Common myeloid progenitor, CD34-positive (primary cell): ENCODE results near the gene TOGARAM1.

Experiments used
- CTCF ChIA-PET: fragments of 350-600 bp; sonication (Branson Sonifier 250); formaldehyde crosslinking; loops from one replicate; lab custom pipeline; 2021; ENCODE audit warnings: antibody characterized with exemption; lab: Charles Lee
- POLR2A ChIA-PET: fragments of 350-600 bp; sonication (Branson Sonifier 250); formaldehyde crosslinking; loops from one replicate; lab custom pipeline; 2021; ENCODE audit warnings: antibody characterized with exemption; lab: Charles Lee
- DNase-seq, 3 donors: peaks; one replicate each; pipeline versions ENCODE4 v3.0.0 to v3.0.0-alpha.2; 2013
- H3K27ac ChIP-seq, 2 experiments: 1 replicate in 1 of 2; 2 replicates in 1 of 2; pipeline ENCODE4 v1.7.0; 2013; ENCODE audit warnings: inconsistent platforms in 2 of 2, low read length in 2 of 2, mild to moderate bottlenecking in 2 of 2, low read depth in 1 of 2, moderate library complexity in 1 of 2; ENCODE audit not compliant: severe bottlenecking in 2 of 2, insufficient read depth in 1 of 2, poor library complexity in 1 of 2
- H3K27me3 ChIP-seq, 5 experiments: replicated peaks in 2 of 5; 1 replicate in 3 of 5; 2 replicates in 2 of 5; pipeline versions ENCODE4 v1.6.1 to v1.7.0; 2013; ENCODE audit warnings: low read length in 4 of 5, mild to moderate bottlenecking in 2 of 5, moderate library complexity in 2 of 5, inconsistent platforms in 1 of 5; ENCODE audit not compliant: insufficient read depth in 5 of 5, control insufficient read depth in 4 of 5
- H3K36me3 ChIP-seq, 4 experiments: 1 replicate in 2 of 4; 2 replicates in 2 of 4; pipeline versions ENCODE4 v1.6.1 to v1.7.0; 2013; ENCODE audit warnings: low read length in 3 of 4, control low read depth in 1 of 4, mild to moderate bottlenecking in 1 of 4; ENCODE audit not compliant: control insufficient read depth in 4 of 4, insufficient read depth in 4 of 4
- H3K4me1 ChIP-seq, 4 experiments: 1 replicate in 3 of 4; 2 replicates in 1 of 4; pipeline versions ENCODE4 v1.6.1 to v1.7.1; 2013; ENCODE audit warnings: low read length in 3 of 4, mild to moderate bottlenecking in 3 of 4, control low read depth in 1 of 4, inconsistent platforms in 1 of 4, moderate library complexity in 1 of 4; ENCODE audit not compliant: control insufficient read depth in 4 of 4, insufficient read depth in 4 of 4; ENCODE audit errors: control extremely low read depth in 1 of 4
- H3K4me3 ChIP-seq, 7 experiments: 1 replicate in 4 of 7; 2 replicates in 3 of 7; pipeline versions ENCODE4 v1.5.1 to v1.7.0; 2013; ENCODE audit warnings: mild to moderate bottlenecking in 7 of 7, low read length in 6 of 7, moderate library complexity in 6 of 7, inconsistent platforms in 2 of 7, low read depth in 2 of 7, control low read depth in 1 of 7; ENCODE audit not compliant: insufficient read depth in 4 of 7, control insufficient read depth in 1 of 7; ENCODE audit errors: extremely low read depth in 1 of 7
- H3K9me3 ChIP-seq, 5 experiments: 1 replicate in 4 of 5; 2 replicates in 1 of 5; pipeline versions ENCODE4 v1.6.1 to v1.7.1; 2013; ENCODE audit warnings: low read length in 4 of 5, mild to moderate bottlenecking in 2 of 5, inconsistent platforms in 1 of 5, low read depth in 1 of 5, moderate library complexity in 1 of 5; ENCODE audit not compliant: control insufficient read depth in 4 of 5, insufficient read depth in 2 of 5; ENCODE audit errors: control extremely low read depth in 1 of 5
- WGBS: methylation state at CpG from one replicate; pipeline ENCODE4 v1.1.5; 2013; ENCODE audit not compliant: insufficient coverage; 5-methylcytosine and 5-hydroxymethylcytosine counted together

TOGARAM1 gene

GRCh38 chr14:44989497-44990440 is 27.8 kb downstream of the TOGARAM1 start:
- CTCF ChIA-PET, result interaction anchor here (1.0 kb wide), 1 partner anchor 12 kb away, joined by 3 read pairs; no protein-coding TSS in a partner anchor
- no peak overlapping the region for H3K27ac ChIP-seq
- DNase-seq, result peak; percentile 10 to 63 (median 48)
- H3K4me1 ChIP-seq, result peaks cover 5 to 15% (median 8%) of the 10 kb centered on the region in 4 experiments
- no peaks in the 10 kb centered on the region for H3K9me3 ChIP-seq
- no peaks in the 10 kb centered on the region for H3K27me3 ChIP-seq
- peaks cover 0 to 6% (median 0%) of the 10 kb centered on the region in 4 experiments for H3K36me3 ChIP-seq
- H3K4me3 ChIP-seq, result no peak overlapping the region
- WGBS, result 92% methylated on average over 2 of the region's 3 CpGs
- POLR2A ChIA-PET, result no interaction called here

GRCh38 chr14:44990533-44990932 is 28.5 kb downstream of the TOGARAM1 start:
- Histone ChIP-seq H3K27me3 (no peaks in the 10 kb centered on the region), H3K4me1 (peaks cover 5 to 15% (median 8%) of the 10 kb centered on the region in 4 experiments), H3K27ac (no peak overlapping the region), H3K9me3 (no peaks in the 10 kb centered on the region), H3K4me3 (no peak overlapping the region), H3K36me3 (peaks cover 0 to 2% (median 0%) of the 10 kb centered on the region in 4 experiments)
- no peak for DNase-seq
- no CpG with 5 or more reads among the region's 2 CpGs for WGBS
- ChIA-PET POLR2A (no interaction called here), CTCF (interaction anchor here (1.0 to 3.0 kb wide), 3 partner anchors 8 to 12 kb away, joined by 3 to 11 read pairs (median 3); no protein-coding TSS in a partner anchor)

GRCh38 chr14:44995196-44995595 is 33.2 kb downstream of the TOGARAM1 start:
- H3K36me3 ChIP-seq, result peaks cover 0 to 15% (median 11%) of the 10 kb centered on the region in 4 experiments
- no peaks in the 10 kb centered on the region for H3K27me3 ChIP-seq
- no peak for DNase-seq
- no peaks in the 10 kb centered on the region for H3K4me1 ChIP-seq
- no peaks in the 10 kb centered on the region for H3K9me3 ChIP-seq
- POLR2A ChIA-PET, result no interaction called here
- H3K4me3 ChIP-seq, result no peak overlapping the region
- CTCF ChIA-PET, result no interaction called here
- no peak overlapping the region for H3K27ac ChIP-seq
- 100% methylated on average over 1 of the region's 3 CpGs for WGBS

- Histone ChIP-seq H3K36me3 (peaks cover 0 to 20% (median 13%) of the 10 kb centered on the region in 4 experiments), H3K27ac (no peak overlapping the region), H3K4me3 (no peak overlapping the region), H3K27me3 (no peaks in the 10 kb centered on the region), H3K9me3 (no peaks in the 10 kb centered on the region), H3K4me1 (no peaks in the 10 kb centered on the region)
- whole genome bisulfite sequencing, result 100% methylated on average over 1 of the region's 4 CpGs
- POLR2A ChIA-PET, result no interaction called here
- DNase-seq, result no peak
- CTCF ChIA-PET, result no interaction called here
Measured at GRCh38 chr14:44995770-44996294, 33.8 kb downstream of the TOGARAM1 start.

- CTCF ChIA-PET, result no interaction called here
Measured at GRCh38 chr14:45003924-45004323, 41.9 kb downstream of the TOGARAM1 start.

GRCh38 chr14:45015133-45015532 is 53.1 kb downstream of the TOGARAM1 start:
- no CpG with 5 or more reads among the region's 3 CpGs for WGBS
- H3K4me3 ChIP-seq, result no peak overlapping the region
- no peak overlapping the region for H3K27ac ChIP-seq
- CTCF ChIA-PET, result no interaction called here
- no peaks in the 10 kb centered on the region for H3K27me3 ChIP-seq
- DNase-seq, result no peak
- POLR2A ChIA-PET, result interaction anchor here (0.7 kb wide), 1 partner anchor 101 kb away, joined by 3 read pairs; no protein-coding TSS in a partner anchor
- H3K9me3 ChIP-seq, result peaks cover 0 to 1% (median 0%) of the 10 kb centered on the region in 5 experiments
- no peaks in the 10 kb centered on the region for H3K4me1 ChIP-seq
- H3K36me3 ChIP-seq, result peaks cover 3 to 36% (median 8%) of the 10 kb centered on the region in 4 experiments

More at GRCh38 chr14:45003924-45004323, 41.9 kb downstream of the TOGARAM1 start:
- no peak overlapping the region for H3K4me3 ChIP-seq
- no peak for DNase-seq
- peaks cover 7 to 29% (median 10%) of the 10 kb centered on the region in 4 experiments for H3K36me3 ChIP-seq
- no peak overlapping the region for H3K27ac ChIP-seq
- no peaks in the 10 kb centered on the region for H3K27me3 ChIP-seq
- no peaks in the 10 kb centered on the region for H3K4me1 ChIP-seq
- 90% methylated on average over 2 of the region's 2 CpGs for WGBS
- POLR2A ChIA-PET, result no interaction called here
- no peaks in the 10 kb centered on the region for H3K9me3 ChIP-seq
